ES-I3 (cell line): ENCODE data around the gene POLA2.
"Not testable (repeated sequence)": the region's sequence is repeated elsewhere in the genome, so short reads cannot be mapped to it uniquely, and the experiment has no call there.

ENCODE experiments used
- H3K36me3 ChIP-seq: 2 replicates; pipeline ENCODE4 v1.6.1; 2013; ENCODE audit warnings: mild to moderate bottlenecking, low read length, control low read depth, moderate library complexity; ENCODE audit not compliant: insufficient read depth
- H3K4me1 ChIP-seq: 2 replicates; pipeline ENCODE4 v1.6.1; 2013; ENCODE audit warnings: mild to moderate bottlenecking, control low read depth, low read length; ENCODE audit not compliant: insufficient read depth
- H3K9ac ChIP-seq: 2 replicates; pipeline ENCODE4 v1.6.1; 2013; ENCODE audit warnings: low read depth, mild to moderate bottlenecking, low read length, moderate library complexity
- H3K9me3 ChIP-seq: 2 replicates; pipeline ENCODE4 v1.6.1; 2013; ENCODE audit warnings: mild to moderate bottlenecking, low read length, moderate library complexity; ENCODE audit not compliant: control insufficient read depth, insufficient read depth

Gene POLA2

DNA sequence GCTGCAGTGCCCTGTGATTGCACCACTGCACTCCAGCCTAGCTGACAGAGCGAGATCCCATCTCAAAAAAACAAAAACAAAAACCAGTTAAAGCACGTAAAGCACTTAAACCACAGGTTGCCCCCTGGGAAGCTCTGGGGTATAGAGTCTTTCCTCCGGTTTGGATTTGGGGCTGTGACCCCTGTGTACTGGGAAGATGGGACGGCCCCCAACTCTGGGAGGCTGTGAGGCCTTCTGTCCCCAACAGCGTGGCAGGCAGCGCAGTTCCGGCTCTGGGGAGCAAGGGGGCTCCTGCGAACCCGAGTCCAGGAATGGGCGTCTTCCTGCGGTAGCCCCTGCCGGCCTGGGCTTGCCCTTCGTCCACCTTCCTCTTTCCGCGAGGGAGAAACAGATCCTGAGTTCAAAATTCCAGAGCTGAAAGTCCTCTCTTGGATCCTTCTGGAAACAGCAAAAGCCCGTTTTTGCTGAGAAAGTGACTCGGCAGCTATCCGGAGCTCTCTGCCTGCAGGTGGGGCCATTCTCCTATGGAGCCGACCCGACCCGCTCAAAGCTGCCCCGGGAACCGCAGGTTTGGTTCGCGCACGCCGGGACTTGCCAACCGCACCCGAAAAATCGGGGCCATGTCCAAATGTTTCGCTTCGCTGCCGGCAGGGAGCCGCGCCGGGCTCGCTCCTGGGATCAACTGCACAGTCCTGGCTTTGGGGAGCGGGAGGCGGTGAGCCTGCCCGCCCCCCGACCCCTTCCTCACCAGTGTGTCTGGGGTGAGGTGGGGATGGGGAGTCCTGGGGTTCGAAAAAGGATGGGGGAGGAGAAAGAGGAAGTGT lies 36.3 kb upstream of the POLA2 start:
- H3K9ac ChIP-seq: peak overlapping the region; percentile 53
- H3K9me3 ChIP-seq: no peaks in the 10 kb centered on the region
- H3K4me1 ChIP-seq: no peaks in the 10 kb centered on the region
- peaks cover 4% of the 10 kb centered on the region; the same call in 1 of the 2 replicates for H3K36me3 ChIP-seq

DNA sequence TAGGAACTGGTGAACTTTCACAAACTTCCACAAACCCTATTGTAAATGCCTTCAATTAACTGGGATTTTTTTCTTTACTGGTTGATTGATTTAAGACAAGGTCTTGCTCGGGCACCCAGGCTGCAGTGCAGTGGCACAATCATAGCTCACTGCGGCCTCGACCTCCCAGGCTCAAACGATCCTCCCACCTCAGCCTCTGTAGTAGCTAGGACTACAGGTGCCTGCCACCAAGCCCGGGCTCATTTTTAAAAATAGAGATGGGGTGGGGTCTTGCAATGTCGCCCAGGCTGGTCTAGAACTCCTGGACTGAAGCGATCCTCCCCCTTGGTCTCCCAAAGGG lies 35.7 kb upstream of the POLA2 start:
- Histone ChIP-seq H3K9ac (peak overlapping the region; percentile 53), H3K9me3 (no peaks in the 10 kb centered on the region), H3K36me3 (peaks cover 4% of the 10 kb centered on the region; the same call in 1 of the 2 replicates), H3K4me1 (no peaks in the 10 kb centered on the region)

DNA sequence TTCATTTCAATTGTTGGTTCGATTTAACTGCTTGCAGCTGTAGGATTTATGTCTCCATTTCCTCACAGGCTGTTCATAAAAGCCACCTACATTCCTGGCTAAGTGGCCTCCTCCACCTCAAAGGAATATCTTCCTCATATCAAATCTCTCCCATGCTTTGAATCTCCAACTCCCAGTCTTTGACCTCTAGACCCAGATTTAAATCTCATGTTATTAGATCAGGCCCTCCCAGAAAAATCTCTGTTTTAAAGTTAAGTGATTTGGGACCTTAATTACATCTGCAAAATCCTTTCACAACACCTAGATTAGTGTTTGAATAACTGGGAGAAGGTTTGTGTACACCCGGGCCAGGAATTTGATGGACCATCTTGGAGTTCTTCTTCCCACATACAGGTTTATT lies 33.9 kb upstream of the POLA2 start:
- Histone ChIP-seq H3K9me3 (no peaks in the 10 kb centered on the region), H3K36me3 (peaks cover 4% of the 10 kb centered on the region; the same call in 1 of the 2 replicates), H3K9ac (no peak overlapping the region), H3K4me1 (no peaks in the 10 kb centered on the region)

- Histone ChIP-seq H3K9ac (no peak overlapping the region), H3K9me3 (no peaks in the 10 kb centered on the region), H3K4me1 (no peaks in the 10 kb centered on the region), H3K36me3 (no peaks in the 10 kb centered on the region)
These were observed 25.3 kb upstream of the POLA2 start for GRCh38 chr11:65236194-65237059.

DNA sequence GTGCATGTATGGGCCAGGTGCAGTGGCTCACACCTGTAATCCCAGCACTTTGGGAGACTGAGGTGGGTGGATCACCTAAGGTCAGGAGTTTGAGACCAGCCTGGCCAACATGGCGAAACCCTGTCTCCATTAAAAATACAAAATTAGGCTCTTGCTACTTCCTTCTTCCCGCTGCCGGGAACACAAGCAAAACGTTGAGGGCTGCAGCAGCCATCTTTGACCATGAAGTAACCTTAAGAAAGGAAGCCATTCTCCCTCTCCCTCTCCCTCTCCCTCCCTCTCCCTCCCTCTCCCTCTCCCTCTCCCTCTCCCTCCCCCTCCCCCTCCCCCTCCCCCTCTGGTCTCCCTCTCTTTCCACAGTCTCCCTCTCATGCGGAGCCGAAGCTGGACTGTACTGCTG lies 23.5 kb upstream of the POLA2 start:
- not testable (repeated sequence) for H3K9ac ChIP-seq, H3K36me3 ChIP-seq, H3K4me1 ChIP-seq, H3K9me3 ChIP-seq

GRCh38 chr11:65241134-65241533 lies 20.6 kb upstream of the POLA2 start:
- no peaks in the 10 kb centered on the region for H3K9me3 ChIP-seq
- H3K36me3 ChIP-seq: no peaks in the 10 kb centered on the region
- peaks cover 5% of the 10 kb centered on the region for H3K4me1 ChIP-seq
- H3K9ac ChIP-seq: no peak overlapping the region

DNA sequence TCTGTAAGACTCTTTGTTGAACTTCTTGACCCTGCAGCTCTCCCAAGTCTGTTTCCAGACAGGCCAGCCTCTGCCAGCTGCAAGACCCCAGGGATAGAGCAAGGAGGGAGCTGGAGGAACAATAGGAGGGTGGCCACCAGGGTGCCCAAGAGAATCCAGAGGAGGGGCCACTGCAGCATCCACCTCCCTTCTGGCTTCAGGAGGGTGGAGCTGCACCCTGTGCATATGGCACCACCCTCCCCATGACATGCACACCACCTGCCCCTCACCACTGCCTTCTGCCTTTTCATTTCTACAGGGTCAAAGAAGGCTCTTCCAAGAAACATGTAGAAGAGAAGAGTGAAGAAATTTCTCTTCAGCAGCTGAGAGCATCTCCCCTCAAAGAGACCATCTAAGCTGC lies 20.1 kb upstream of the POLA2 start:
- no peak overlapping the region for H3K9ac ChIP-seq
- no peaks in the 10 kb centered on the region for H3K36me3 ChIP-seq
- peaks cover 5% of the 10 kb centered on the region for H3K4me1 ChIP-seq
- H3K9me3 ChIP-seq: no peaks in the 10 kb centered on the region

DNA sequence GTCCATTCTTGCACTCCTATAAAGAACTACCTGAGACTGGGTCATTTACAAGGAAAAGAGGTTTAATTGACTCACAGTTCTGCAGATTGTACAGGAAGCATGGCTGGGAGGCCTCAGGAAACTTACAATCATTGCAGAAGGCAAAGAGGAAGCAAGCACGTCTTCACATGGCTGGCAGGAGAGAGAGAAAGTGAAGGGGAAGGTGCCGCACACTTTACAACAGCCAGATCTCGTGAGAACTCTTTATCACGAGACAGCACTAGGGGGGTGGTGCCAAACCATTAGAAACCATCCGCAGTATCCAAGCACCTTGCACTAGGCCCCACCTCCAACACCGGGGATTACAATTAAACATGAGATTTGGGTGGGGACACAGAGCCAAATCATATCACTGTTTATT lies 19.4 kb upstream of the POLA2 start:
- H3K4me1 ChIP-seq: peaks cover 5% of the 10 kb centered on the region
- H3K9me3 ChIP-seq: no peaks in the 10 kb centered on the region
- no peak overlapping the region for H3K9ac ChIP-seq
- H3K36me3 ChIP-seq: no peaks in the 10 kb centered on the region

DNA sequence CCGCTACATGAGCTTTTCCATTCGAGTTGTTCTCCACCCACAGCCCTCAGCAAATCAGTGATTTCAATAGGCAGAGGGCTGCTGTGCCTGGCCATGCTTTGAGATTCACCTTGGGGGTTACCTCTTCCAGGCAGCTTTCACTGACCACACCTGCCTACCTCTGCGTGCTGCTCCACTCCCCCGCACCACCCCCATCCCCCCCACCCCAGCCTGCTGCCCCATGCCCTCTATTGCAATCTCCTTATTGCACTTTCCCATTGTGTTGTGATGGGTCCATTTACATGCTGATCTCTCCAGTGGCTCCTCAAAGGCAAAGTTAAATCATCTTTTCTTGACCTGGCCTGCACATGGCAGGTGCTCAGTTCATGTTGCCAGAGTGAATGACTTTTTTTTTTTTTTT lies 18.0 kb upstream of the POLA2 start:
- H3K36me3 ChIP-seq: no peaks in the 10 kb centered on the region
- H3K9me3 ChIP-seq: no peaks in the 10 kb centered on the region
- H3K4me1 ChIP-seq: peaks cover 5% of the 10 kb centered on the region
- H3K9ac ChIP-seq: no peak overlapping the region; the same call in 1 of the 2 replicates

- H3K9me3 ChIP-seq, H3K4me1 ChIP-seq, H3K36me3 ChIP-seq, H3K9ac ChIP-seq: not testable (repeated sequence)
These were observed 16.7 kb upstream of the POLA2 start for GRCh38 chr11:65245046-65245445.

GRCh38 chr11:65246506-65246905 lies 15.3 kb upstream of the POLA2 start:
- Histone ChIP-seq H3K4me1 (peaks cover 5% of the 10 kb centered on the region), H3K36me3 (no peaks in the 10 kb centered on the region), H3K9me3 (no peaks in the 10 kb centered on the region), H3K9ac (no peak overlapping the region)

GRCh38 chr11:65248184-65248710 lies 13.5 kb upstream of the POLA2 start:
- not testable (repeated sequence) for H3K9me3 ChIP-seq, H3K36me3 ChIP-seq, H3K4me1 ChIP-seq, H3K9ac ChIP-seq

DNA sequence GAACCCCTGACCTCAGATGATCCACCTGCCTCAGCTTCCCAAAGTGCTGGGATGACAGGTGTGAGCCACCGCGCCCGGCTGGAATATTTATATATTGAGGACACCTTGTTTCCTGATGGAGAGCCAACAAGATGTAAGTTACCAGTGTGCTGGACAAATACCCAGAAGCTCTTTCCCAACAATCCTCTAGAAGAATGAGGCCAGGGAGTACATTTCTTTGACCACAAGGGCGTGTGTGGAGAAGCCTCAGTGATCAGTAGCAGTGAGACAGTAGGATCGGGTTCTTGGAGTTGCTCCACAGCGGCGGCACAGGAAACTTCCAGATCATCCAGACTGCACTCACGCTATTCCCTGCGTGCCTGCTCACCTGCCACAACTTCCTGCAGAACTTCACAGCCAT lies 10.3 kb upstream of the POLA2 start:
- Histone ChIP-seq H3K9me3 (no peaks in the 10 kb centered on the region), H3K36me3 (no peaks in the 10 kb centered on the region), H3K4me1 (no peaks in the 10 kb centered on the region), H3K9ac (no peak overlapping the region)

DNA sequence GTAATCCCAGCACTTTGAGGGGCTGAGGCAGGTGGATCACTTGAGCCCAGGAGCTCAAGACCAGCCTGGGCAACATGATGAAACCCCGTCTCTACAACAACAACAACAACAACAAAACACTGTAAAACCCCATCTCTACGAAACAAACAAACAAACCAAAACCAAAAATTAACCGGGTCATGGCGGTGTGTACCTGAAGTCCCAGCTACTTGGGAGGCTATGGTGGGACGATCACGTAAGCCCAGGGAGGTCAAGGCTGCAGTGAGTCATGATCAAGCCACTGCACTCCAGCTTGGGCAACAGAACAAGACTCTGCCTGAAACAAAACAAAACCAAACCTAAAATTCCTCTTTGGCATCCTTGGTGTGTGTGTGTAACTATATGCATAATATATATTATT lies 7.0 kb upstream of the POLA2 start:
- Histone ChIP-seq H3K36me3 (no peaks in the 10 kb centered on the region), H3K4me1 (no peaks in the 10 kb centered on the region), H3K9me3 (no peaks in the 10 kb centered on the region), H3K9ac (no peak overlapping the region)

GRCh38 chr11:65258988-65259387 lies 2.8 kb upstream of the POLA2 start:
- no peaks in the 10 kb centered on the region for H3K36me3 ChIP-seq
- H3K9ac ChIP-seq: no peak overlapping the region
- no peaks in the 10 kb centered on the region for H3K4me1 ChIP-seq
- H3K9me3 ChIP-seq: no peaks in the 10 kb centered on the region
